GM18867 (cell line): ENCODE results near the gene DAB1.

Source experiments
- ATAC-seq: cut with Tn5 transposase; IDR thresholded peaks from one replicate; pipeline ENCODE4 v1.9.1; 2021; ENCODE audit warnings: mild to moderate bottlenecking, moderate library complexity; ENCODE audit not compliant: unreplicated experiment

DAB1 gene

GRCh38 chr1:57418971-57419370 is 4.9 kb downstream of the DAB1 start:
- no peak for ATAC-seq

- no peak for ATAC-seq
Measured at GRCh38 chr1:57411262-57411661, 12.6 kb downstream of the DAB1 start.

GRCh38 chr1:57410508-57410907 is 13.4 kb downstream of the DAB1 start:
- no peak for ATAC-seq

GRCh38 chr1:57407928-57408327 is 15.9 kb downstream of the DAB1 start:
- ATAC-seq: no peak

GRCh38 chr1:57406428-57406970 is 17.4 kb downstream of the DAB1 start:
- ATAC-seq: no peak

GRCh38 chr1:57404884-57405283 is 19.0 kb downstream of the DAB1 start:
- no peak for ATAC-seq

GRCh38 chr1:57403201-57403600 is 20.7 kb downstream of the DAB1 start:
- ATAC-seq: no peak

GRCh38 chr1:57401671-57402070 is 22.2 kb downstream of the DAB1 start:
- ATAC-seq: no peak

- no peak for ATAC-seq
Measured at GRCh38 chr1:57400048-57400447, 23.8 kb downstream of the DAB1 start.

GRCh38 chr1:57393058-57393584 is 30.7 kb downstream of the DAB1 start:
- no peak for ATAC-seq

GRCh38 chr1:57385336-57385735 is 38.5 kb downstream of the DAB1 start:
- ATAC-seq: no peak

GRCh38 chr1:57384901-57385300 is 39.0 kb downstream of the DAB1 start:
- ATAC-seq: no peak

- no peak for ATAC-seq
Measured at GRCh38 chr1:57384284-57384683, 39.6 kb downstream of the DAB1 start.

GRCh38 chr1:57381871-57382270 is 42.0 kb downstream of the DAB1 start:
- ATAC-seq: no peak

- ATAC-seq: no peak
Measured at GRCh38 chr1:57381426-57381825, 42.4 kb downstream of the DAB1 start.

GRCh38 chr1:57380923-57381322 is 42.9 kb downstream of the DAB1 start:
- no peak for ATAC-seq

GRCh38 chr1:57378534-57378933 is 45.3 kb downstream of the DAB1 start:
- ATAC-seq: no peak

GRCh38 chr1:57377339-57378139 is 46.3 kb downstream of the DAB1 start:
- no peak for ATAC-seq

- no peak for ATAC-seq
Measured at GRCh38 chr1:57376041-57376440, 47.8 kb downstream of the DAB1 start.

- no peak for ATAC-seq
Measured at GRCh38 chr1:57369889-57370288, 54.0 kb downstream of the DAB1 start.

GRCh38 chr1:57367945-57368344 is 55.9 kb downstream of the DAB1 start:
- no peak for ATAC-seq

GRCh38 chr1:57363643-57364042 is 60.2 kb downstream of the DAB1 start:
- ATAC-seq: no peak
